ENCODE results near the gene RSF1. TPM values are rescaled to one million over a fixed set of nuclear protein-coding genes. Genes with fewer than 3 reads are reported as not detected.

The RSF1 gene
- total and polyA plus RNA-seq, 4 experiments from 2014 or later, result 13.0 to 106 (median 78.4) TPM

- POLR2A ChIA-PET (ENCODE audit: partially characterized antibody), result no interaction called here
- intact Hi-C loops (cut with micrococcal nuclease), result no loop called here
- Mint-ChIP-seq H3K27ac (peak overlapping the region in 1 of 7 donors; percentile 3), H3K4me1 (peaks cover 0 to 17% (median 7%) of the 10 kb centered on the region in 4 donors), H3K4me3 (no peak overlapping the region), H3K27me3 (no peaks in the 10 kb centered on the region), H3K36me3 (peaks cover 33 to 48% of the 10 kb centered on the region in 2 donors), H3K9me3 (peaks cover 0 to 2% (median 0%) of the 10 kb centered on the region in 8 donors)
- Histone ChIP-seq H3K36me3 (ENCODE audit: insufficient read depth, low read length) (peaks cover 23% of the 10 kb centered on the region), H3K4me1 (ENCODE audit: insufficient read depth, low read length) (no peaks in the 10 kb centered on the region), H3K4me3 (ENCODE audit: low read length in 2 of 2) (no peak overlapping the region), H3K27ac (ENCODE audit: low read depth, low read length) (no peak overlapping the region), H3K9me3 (ENCODE audit: control insufficient read depth in 1 of 2, low read length in 2 of 2) (no peaks in the 10 kb centered on the region), H3K27me3 (ENCODE audit: insufficient read depth, low read length) (no peaks in the 10 kb centered on the region)
- no peak for DNase-seq
- CTCF ChIA-PET (ENCODE audit: partially characterized antibody), result no interaction called here
These were observed 95.9 kb downstream of the RSF1 start for GRCh38 chr11:77724636-77725035.

DNA sequence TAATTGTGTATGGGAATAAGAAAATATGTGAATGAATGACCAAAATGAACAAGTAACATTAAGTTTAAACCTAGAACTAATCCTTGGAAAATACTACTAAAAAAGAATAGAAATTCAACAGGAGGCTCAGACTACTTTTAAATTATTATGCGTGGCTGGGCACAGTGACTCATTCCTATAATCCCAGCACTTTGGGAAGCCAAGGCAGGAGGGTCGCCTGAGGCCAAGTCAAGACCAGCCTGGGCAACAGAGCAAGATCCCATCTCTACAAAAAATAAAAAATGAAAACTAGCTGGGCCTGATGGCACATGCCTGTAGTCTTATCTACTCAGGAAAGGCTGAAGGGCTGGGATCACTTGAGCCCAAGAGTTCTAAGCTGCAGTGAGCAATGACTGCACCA, 97.5 kb downstream of the RSF1 start:
- ChIA-PET CTCF (ENCODE audit: partially characterized antibody) (no interaction called here), POLR2A (ENCODE audit: partially characterized antibody) (no interaction called here)
- no peak overlapping the region for H3K4me3 ChIP-seq (ENCODE audit: low read length in 2 of 2)
- no peaks in the 10 kb centered on the region for H3K27me3 Mint-ChIP-seq
- no peak overlapping the region for H3K27ac ChIP-seq (ENCODE audit: low read depth, low read length)
- no peaks in the 10 kb centered on the region for H3K4me1 ChIP-seq (ENCODE audit: insufficient read depth, low read length)
- H3K36me3 ChIP-seq (ENCODE audit: insufficient read depth, low read length), result peaks cover 35% of the 10 kb centered on the region
- intact Hi-C loops (cut with micrococcal nuclease), result no loop called here
- no peak for DNase-seq
- H3K4me3 Mint-ChIP-seq, result no peak overlapping the region
- H3K36me3 Mint-ChIP-seq, result peaks cover 46 to 61% of the 10 kb centered on the region in 2 donors
- peaks cover 0 to 16% (median 10%) of the 10 kb centered on the region in 4 donors for H3K4me1 Mint-ChIP-seq
- H3K27ac Mint-ChIP-seq, result peak overlapping the region in 2 of 7 donors; percentile 29 to 42
- peaks cover 0 to 2% (median 0%) of the 10 kb centered on the region in 8 donors for H3K9me3 Mint-ChIP-seq
- H3K27me3 ChIP-seq (ENCODE audit: insufficient read depth, low read length), result no peaks in the 10 kb centered on the region
- no peaks in the 10 kb centered on the region for H3K9me3 ChIP-seq (ENCODE audit: control insufficient read depth in 1 of 2, low read length in 2 of 2)

- Mint-ChIP-seq H3K27me3 (no peaks in the 10 kb centered on the region), H3K4me3 (no peak overlapping the region), H3K9me3 (no peaks in the 10 kb centered on the region), H3K36me3 (peaks cover 20 to 24% of the 10 kb centered on the region in 2 donors), H3K4me1 (peaks cover 20 to 35% (median 26%) of the 10 kb centered on the region in 4 donors), H3K27ac (peak overlapping the region in 1 of 7 donors; percentile 74)
- H3K27ac ChIP-seq (ENCODE audit: low read depth, low read length), result no peak overlapping the region
- H3K4me3 ChIP-seq (ENCODE audit: low read length in 2 of 2), result no peak overlapping the region
- no peak for DNase-seq
- H3K9me3 ChIP-seq (ENCODE audit: control insufficient read depth in 1 of 2, low read length in 2 of 2), result no peaks in the 10 kb centered on the region
- no peaks in the 10 kb centered on the region for H3K27me3 ChIP-seq (ENCODE audit: insufficient read depth, low read length)
- ChIA-PET POLR2A (ENCODE audit: partially characterized antibody) (no interaction called here), CTCF (ENCODE audit: partially characterized antibody) (interaction anchor here (1.3 kb wide), 1 partner anchor 79 kb away, joined by 3 read pairs; no protein-coding TSS in a partner anchor)
- no peaks in the 10 kb centered on the region for H3K36me3 ChIP-seq (ENCODE audit: insufficient read depth, low read length)
- intact Hi-C loops (cut with micrococcal nuclease), result no loop called here
- no peaks in the 10 kb centered on the region for H3K4me1 ChIP-seq (ENCODE audit: insufficient read depth, low read length)
These were observed 110.2 kb downstream of the RSF1 start for GRCh38 chr11:77710358-77710757.

GRCh38 chr11:77705876-77706579, 114.5 kb downstream of the RSF1 start:
- intact Hi-C loops (cut with micrococcal nuclease), result no loop called here
- Histone ChIP-seq H3K36me3 (ENCODE audit: insufficient read depth, low read length) (no peaks in the 10 kb centered on the region), H3K27ac (ENCODE audit: low read depth, low read length) (no peak overlapping the region), H3K27me3 (ENCODE audit: insufficient read depth, low read length) (no peaks in the 10 kb centered on the region), H3K4me1 (ENCODE audit: insufficient read depth, low read length) (no peaks in the 10 kb centered on the region), H3K4me3 (ENCODE audit: low read length in 2 of 2) (no peak overlapping the region), H3K9me3 (ENCODE audit: control insufficient read depth in 1 of 2, low read length in 2 of 2) (no peaks in the 10 kb centered on the region)
- DNase-seq, result no peak
- H3K36me3 Mint-ChIP-seq, result peaks cover 15 to 27% of the 10 kb centered on the region in 2 donors
- no peaks in the 10 kb centered on the region for H3K27me3 Mint-ChIP-seq
- ChIA-PET POLR2A (ENCODE audit: partially characterized antibody) (no interaction called here), CTCF (ENCODE audit: partially characterized antibody) (no interaction called here)
- peak overlapping the region in 1 of 7 donors; percentile 11 for H3K27ac Mint-ChIP-seq
- peaks cover 11 to 23% (median 18%) of the 10 kb centered on the region in 4 donors for H3K4me1 Mint-ChIP-seq
- peaks cover 0 to 2% (median 0%) of the 10 kb centered on the region in 8 donors for H3K9me3 Mint-ChIP-seq
- H3K4me3 Mint-ChIP-seq, result no peak overlapping the region

GRCh38 chr11:77705195-77705875, 115.2 kb downstream of the RSF1 start:
- H3K4me3 ChIP-seq (ENCODE audit: low read length in 2 of 2), result no peak overlapping the region
- H3K27me3 ChIP-seq (ENCODE audit: insufficient read depth, low read length), result no peaks in the 10 kb centered on the region
- H3K27me3 Mint-ChIP-seq, result no peaks in the 10 kb centered on the region
- H3K36me3 ChIP-seq (ENCODE audit: insufficient read depth, low read length), result no peaks in the 10 kb centered on the region
- H3K4me1 Mint-ChIP-seq, result peaks cover 12 to 23% (median 17%) of the 10 kb centered on the region in 4 donors
- H3K9me3 Mint-ChIP-seq, result peaks cover 0 to 2% (median 0%) of the 10 kb centered on the region in 8 donors
- no peaks in the 10 kb centered on the region for H3K4me1 ChIP-seq (ENCODE audit: insufficient read depth, low read length)
- no peak for DNase-seq
- CTCF ChIA-PET (ENCODE audit: partially characterized antibody), result no interaction called here
- H3K27ac ChIP-seq (ENCODE audit: low read depth, low read length), result no peak overlapping the region
- H3K9me3 ChIP-seq (ENCODE audit: control insufficient read depth in 1 of 2, low read length in 2 of 2), result no peaks in the 10 kb centered on the region
- H3K4me3 Mint-ChIP-seq, result no peak overlapping the region
- peaks cover 19 to 30% of the 10 kb centered on the region in 2 donors for H3K36me3 Mint-ChIP-seq
- intact Hi-C loops (cut with micrococcal nuclease), result no loop called here
- H3K27ac Mint-ChIP-seq, result peak overlapping the region in 3 of 7 donors; percentile 3 to 25 (median 17)
- POLR2A ChIA-PET (ENCODE audit: partially characterized antibody), result no interaction called here

DNA sequence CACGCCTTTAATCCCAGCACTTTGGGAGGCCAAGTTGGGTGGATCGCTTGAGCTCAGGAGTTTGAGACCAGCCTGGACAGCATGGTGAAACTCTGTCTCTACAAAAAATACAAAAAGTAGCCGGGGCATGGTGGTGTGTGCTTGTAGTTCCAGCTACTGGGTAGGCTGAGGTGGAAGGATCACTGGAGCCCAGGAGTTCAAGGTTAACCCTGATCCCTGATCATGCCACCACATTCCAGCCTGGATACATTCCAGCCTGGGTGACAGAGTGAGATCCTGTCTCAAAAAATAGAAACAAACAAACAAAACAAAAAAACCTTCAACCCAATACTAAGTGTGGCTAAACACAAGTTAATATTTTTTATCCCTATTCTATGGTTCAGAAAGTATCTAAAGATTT, 116.5 kb downstream of the RSF1 start:
- H3K36me3 Mint-ChIP-seq, result peaks cover 19 to 35% of the 10 kb centered on the region in 2 donors
- no peak overlapping the region for H3K4me3 Mint-ChIP-seq
- ChIA-PET CTCF (ENCODE audit: partially characterized antibody) (no interaction called here), POLR2A (ENCODE audit: partially characterized antibody) (interaction anchor here (0.6 kb wide), 1 partner anchor 46 kb away, joined by 5 read pairs; no protein-coding TSS in a partner anchor)
- no peaks in the 10 kb centered on the region for H3K36me3 ChIP-seq (ENCODE audit: insufficient read depth, low read length)
- no peaks in the 10 kb centered on the region for H3K27me3 Mint-ChIP-seq
- no peaks in the 10 kb centered on the region for H3K9me3 ChIP-seq (ENCODE audit: control insufficient read depth in 1 of 2, low read length in 2 of 2)
- DNase-seq, result no peak
- H3K27ac Mint-ChIP-seq, result no peak overlapping the region
- no peaks in the 10 kb centered on the region for H3K27me3 ChIP-seq (ENCODE audit: insufficient read depth, low read length)
- H3K27ac ChIP-seq (ENCODE audit: low read depth, low read length), result no peak overlapping the region
- peaks cover 0 to 2% (median 0%) of the 10 kb centered on the region in 8 donors for H3K9me3 Mint-ChIP-seq
- no peaks in the 10 kb centered on the region for H3K4me1 ChIP-seq (ENCODE audit: insufficient read depth, low read length)
- intact Hi-C loops (cut with micrococcal nuclease), result no loop called here
- H3K4me1 Mint-ChIP-seq, result peaks cover 10 to 20% (median 15%) of the 10 kb centered on the region in 4 donors
- no peak overlapping the region for H3K4me3 ChIP-seq (ENCODE audit: low read length in 2 of 2)

- no peak for DNase-seq
- Histone ChIP-seq H3K27me3 (ENCODE audit: insufficient read depth, low read length) (no peaks in the 10 kb centered on the region), H3K4me1 (ENCODE audit: insufficient read depth, low read length) (no peaks in the 10 kb centered on the region), H3K27ac (ENCODE audit: low read depth, low read length) (no peak overlapping the region), H3K9me3 (ENCODE audit: control insufficient read depth in 1 of 2, low read length in 2 of 2) (no peaks in the 10 kb centered on the region), H3K4me3 (ENCODE audit: low read length in 2 of 2) (no peak overlapping the region), H3K36me3 (ENCODE audit: insufficient read depth, low read length) (peaks cover 31% of the 10 kb centered on the region)
- Mint-ChIP-seq H3K9me3 (peaks cover 0 to 2% (median 0%) of the 10 kb centered on the region in 8 donors), H3K27ac (no peak overlapping the region), H3K27me3 (no peaks in the 10 kb centered on the region), H3K36me3 (peaks cover 34 to 68% of the 10 kb centered on the region in 2 donors), H3K4me3 (no peak overlapping the region), H3K4me1 (peaks cover 0 to 9% (median 3%) of the 10 kb centered on the region in 4 donors)
- ChIA-PET POLR2A (ENCODE audit: partially characterized antibody) (no interaction called here), CTCF (ENCODE audit: partially characterized antibody) (no interaction called here)
- intact Hi-C loops (cut with micrococcal nuclease), result no loop called here
These were observed 121.1 kb downstream of the RSF1 start for GRCh38 chr11:77699425-77699824.

All from CD4-positive, alpha-beta memory T cell (primary cell).